ENCODE data around the gene BMP8B.
A peak's percentile ranks its signal among the peaks of the same experiment; 100 is the strongest.
"Not testable (repeated sequence)": the region's sequence is repeated elsewhere in the genome, so short reads cannot be mapped to it uniquely, and the experiment has no call there.

BMP8B gene

DNA sequence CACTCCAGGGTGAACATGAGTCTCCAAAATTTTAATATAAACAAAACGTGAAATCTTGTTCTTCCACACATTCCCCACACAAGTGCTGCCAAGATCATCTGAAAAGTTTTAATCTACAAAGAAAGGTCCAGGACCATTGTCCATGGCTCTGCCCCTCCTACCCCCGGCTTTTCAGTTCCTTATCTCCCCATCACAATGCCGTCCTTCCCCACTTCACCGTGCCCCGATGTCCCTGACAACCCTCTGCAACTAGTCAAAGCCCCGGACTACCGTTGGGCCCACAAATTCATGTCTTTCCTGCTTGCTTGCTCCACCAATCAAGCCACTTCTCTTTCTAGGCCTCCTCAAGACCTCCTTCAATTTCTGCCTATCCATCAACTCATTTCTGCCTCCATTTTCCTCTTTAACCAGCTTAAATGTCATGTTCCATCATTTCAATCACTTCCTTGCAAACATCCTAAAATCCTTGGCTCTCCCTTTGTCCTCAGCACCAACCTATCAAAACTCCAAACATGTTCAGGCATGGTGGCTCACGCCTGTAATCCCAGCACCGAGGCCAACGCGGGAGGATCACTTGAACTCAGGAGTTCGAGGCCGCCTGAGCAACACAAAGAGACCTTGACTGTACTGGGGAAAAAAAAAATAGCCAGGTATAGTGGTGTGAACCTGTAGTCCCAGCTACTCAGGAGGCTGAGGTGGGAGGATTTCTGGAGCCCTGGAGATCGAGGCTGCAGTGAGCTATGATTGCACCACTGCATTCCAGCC, 14.0 kb upstream of the BMP8B start:
- TF ChIP-seq, protein P1, sequence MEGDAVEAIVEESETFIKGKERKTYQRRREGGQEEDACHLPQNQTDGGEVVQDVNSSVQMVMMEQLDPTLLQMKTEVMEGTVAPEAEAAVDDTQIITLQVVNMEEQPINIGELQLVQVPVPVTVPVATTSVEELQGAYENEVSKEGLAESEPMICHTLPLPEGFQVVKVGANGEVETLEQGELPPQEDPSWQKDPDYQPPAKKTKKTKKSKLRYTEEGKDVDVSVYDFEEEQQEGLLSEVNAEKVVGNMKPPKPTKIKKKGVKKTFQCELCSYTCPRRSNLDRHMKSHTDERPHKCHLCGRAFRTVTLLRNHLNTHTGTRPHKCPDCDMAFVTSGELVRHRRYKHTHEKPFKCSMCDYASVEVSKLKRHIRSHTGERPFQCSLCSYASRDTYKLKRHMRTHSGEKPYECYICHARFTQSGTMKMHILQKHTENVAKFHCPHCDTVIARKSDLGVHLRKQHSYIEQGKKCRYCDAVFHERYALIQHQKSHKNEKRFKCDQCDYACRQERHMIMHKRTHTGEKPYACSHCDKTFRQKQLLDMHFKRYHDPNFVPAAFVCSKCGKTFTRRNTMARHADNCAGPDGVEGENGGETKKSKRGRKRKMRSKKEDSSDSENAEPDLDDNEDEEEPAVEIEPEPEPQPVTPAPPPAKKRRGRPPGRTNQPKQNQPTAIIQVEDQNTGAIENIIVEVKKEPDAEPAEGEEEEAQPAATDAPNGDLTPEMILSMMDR (IDR thresholded peaks at IDR 0.05; ENCODE audit: poor library complexity, severe bottlenecking), result no peak
- Histone ChIP-seq H3K4me1 (ENCODE audit: insufficient read depth, poor library complexity, severe bottlenecking) (peaks cover 16% of the 10 kb centered on the region), H3K27me3 (ENCODE audit: insufficient read depth, poor library complexity, severe bottlenecking) (no peaks in the 10 kb centered on the region), H3K4me3 (ENCODE audit: severe bottlenecking) (no peak overlapping the region), H3K9me3 (ENCODE audit: severe bottlenecking) (no peaks in the 10 kb centered on the region), H3K27ac (ENCODE audit: poor library complexity, severe bottlenecking) (no peak overlapping the region), H3K36me3 (ENCODE audit: low read depth) (no peaks in the 10 kb centered on the region)
- no peak for DNase-seq (ENCODE audit: low spot score)
- no peak for ATAC-seq (ENCODE audit: low read depth)

GRCh38 chr1:39800471-39800835, 11.8 kb upstream of the BMP8B start:
- peak; percentile 69 for ATAC-seq (ENCODE audit: low read depth)
- Histone ChIP-seq H3K9me3 (ENCODE audit: severe bottlenecking) (no peaks in the 10 kb centered on the region), H3K4me1 (ENCODE audit: insufficient read depth, poor library complexity, severe bottlenecking) (peaks cover 16% of the 10 kb centered on the region), H3K27me3 (ENCODE audit: insufficient read depth, poor library complexity, severe bottlenecking) (no peaks in the 10 kb centered on the region), H3K27ac (ENCODE audit: poor library complexity, severe bottlenecking) (peak overlapping the region; percentile 71), H3K36me3 (ENCODE audit: low read depth) (no peaks in the 10 kb centered on the region), H3K4me3 (ENCODE audit: severe bottlenecking) (no peak overlapping the region)
- TF ChIP-seq, protein P1 (IDR thresholded peaks at IDR 0.05; ENCODE audit: poor library complexity, severe bottlenecking), result no peak
- DNase-seq (ENCODE audit: low spot score), result no peak

DNA sequence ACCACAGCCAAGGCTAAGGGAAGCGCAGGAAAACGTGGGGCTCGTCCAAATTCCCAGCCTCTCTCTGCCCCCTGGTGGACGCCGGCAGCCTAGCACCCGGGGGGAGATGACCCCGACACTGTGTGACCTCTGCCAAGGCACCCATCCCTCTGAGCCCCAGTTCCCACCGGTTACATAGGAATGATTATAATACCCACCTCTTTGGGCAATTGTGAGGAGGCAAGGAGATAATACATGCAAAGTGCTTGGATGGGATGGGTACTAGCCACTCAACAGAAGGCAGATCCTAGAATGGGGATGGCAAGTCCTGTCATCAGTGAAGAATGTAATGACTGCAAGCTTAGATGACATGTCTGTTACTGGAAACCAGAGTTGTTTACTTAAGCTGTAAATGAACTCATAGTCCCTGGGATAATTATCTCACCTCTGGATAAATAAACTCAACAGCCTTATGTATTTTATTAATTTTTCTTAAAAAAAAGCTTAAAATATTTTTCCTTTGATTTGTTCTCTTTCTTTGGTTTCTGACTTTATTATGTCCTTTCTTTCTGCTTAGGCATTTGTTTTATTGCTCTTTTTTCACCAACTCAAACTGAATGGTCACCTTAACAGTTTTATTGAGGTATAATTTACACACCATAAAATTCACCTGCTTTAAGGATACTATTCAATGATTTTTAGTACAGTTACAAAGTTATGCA, 11.3 kb upstream of the BMP8B start:
- no peak overlapping the region for H3K4me3 ChIP-seq (ENCODE audit: severe bottlenecking)
- peak; percentile 94 for ATAC-seq (ENCODE audit: low read depth)
- no peak for DNase-seq (ENCODE audit: low spot score)

DNA sequence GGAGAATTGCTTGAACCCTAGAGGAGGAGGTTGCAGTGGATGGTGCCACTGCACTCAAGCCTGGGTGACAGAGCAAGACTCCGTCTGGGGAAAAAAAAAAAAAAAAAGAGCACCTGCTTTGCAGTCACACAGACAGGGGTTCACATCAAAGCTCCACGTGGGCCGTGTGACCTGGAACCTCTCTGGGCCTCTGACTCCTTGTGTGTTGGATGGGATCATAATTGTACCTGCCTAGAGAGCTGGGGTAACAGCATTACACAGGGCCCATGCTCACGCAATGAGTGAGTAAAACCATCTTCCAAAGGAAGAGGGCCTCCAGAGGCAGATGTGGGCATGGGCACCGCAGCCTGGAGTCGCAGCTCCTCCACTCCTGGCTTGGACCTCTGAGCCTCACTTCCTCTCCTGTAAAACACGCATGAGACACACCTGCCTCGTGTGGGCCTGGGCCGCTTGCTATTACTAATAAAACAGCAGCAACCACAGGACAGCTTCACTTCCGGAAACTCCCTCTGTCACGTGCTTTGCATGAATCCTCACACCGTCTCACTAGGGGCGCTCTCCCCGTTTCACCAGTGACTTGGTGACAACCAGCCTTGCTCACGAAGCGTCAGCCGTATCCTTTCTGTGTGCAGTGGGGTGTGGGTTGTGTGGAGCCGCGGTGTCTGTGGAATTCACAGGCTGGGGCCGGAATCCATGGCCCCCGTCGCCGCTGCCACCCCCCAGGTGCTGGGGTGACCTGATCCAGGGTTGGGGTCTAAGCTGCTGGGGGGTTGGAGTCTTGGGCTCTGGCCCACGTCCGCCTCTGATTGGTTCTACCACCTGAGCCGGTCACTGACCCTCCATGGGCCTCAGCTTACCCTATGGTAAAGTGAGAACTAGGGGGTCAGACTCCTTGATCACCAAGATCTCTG, 10.4 kb upstream of the BMP8B start:
- not testable (repeated sequence) for H3K27me3 ChIP-seq (ENCODE audit: insufficient read depth, poor library complexity, severe bottlenecking); DNase-seq (ENCODE audit: low spot score); H3K36me3 ChIP-seq (ENCODE audit: low read depth); ATAC-seq (ENCODE audit: low read depth); H3K9me3 ChIP-seq (ENCODE audit: severe bottlenecking); H3K4me3 ChIP-seq (ENCODE audit: severe bottlenecking)
- Histone ChIP-seq H3K4me1 (ENCODE audit: insufficient read depth, poor library complexity, severe bottlenecking) (peaks cover 16% of the 10 kb centered on the region), H3K27ac (ENCODE audit: poor library complexity, severe bottlenecking) (peak overlapping the region; percentile 71)

More for the DNA sequence above, 11.3 kb upstream of the BMP8B start:
- no peaks in the 10 kb centered on the region for H3K9me3 ChIP-seq (ENCODE audit: severe bottlenecking)
- no peaks in the 10 kb centered on the region for H3K27me3 ChIP-seq (ENCODE audit: insufficient read depth, poor library complexity, severe bottlenecking)
- peaks cover 16% of the 10 kb centered on the region for H3K4me1 ChIP-seq (ENCODE audit: insufficient read depth, poor library complexity, severe bottlenecking)
- TF ChIP-seq, protein P1 (IDR thresholded peaks at IDR 0.05; ENCODE audit: poor library complexity, severe bottlenecking), result peak; percentile 90
- H3K27ac ChIP-seq (ENCODE audit: poor library complexity, severe bottlenecking), result peak overlapping the region; percentile 71
- no peaks in the 10 kb centered on the region for H3K36me3 ChIP-seq (ENCODE audit: low read depth)

GRCh38 chr1:39795651-39796050, 7.0 kb upstream of the BMP8B start:
- Histone ChIP-seq H3K4me1 (ENCODE audit: insufficient read depth, poor library complexity, severe bottlenecking) (peaks cover 11% of the 10 kb centered on the region), H3K27ac (ENCODE audit: poor library complexity, severe bottlenecking) (no peak overlapping the region), H3K9me3 (ENCODE audit: severe bottlenecking) (no peaks in the 10 kb centered on the region), H3K36me3 (ENCODE audit: low read depth) (no peaks in the 10 kb centered on the region), H3K4me3 (ENCODE audit: severe bottlenecking) (no peak overlapping the region), H3K27me3 (ENCODE audit: insufficient read depth, poor library complexity, severe bottlenecking) (no peaks in the 10 kb centered on the region)
- no peak for DNase-seq (ENCODE audit: low spot score)
- ATAC-seq (ENCODE audit: low read depth), result no peak
- TF ChIP-seq, protein P1 (IDR thresholded peaks at IDR 0.05; ENCODE audit: poor library complexity, severe bottlenecking), result no peak
